B cell (primary cell): Measurements from ENCODE around the gene DLL1. TPM values are rescaled to one million over a fixed set of nuclear protein-coding genes. Genes with fewer than 3 reads are reported as not detected.

Source experiments
- polyA plus RNA-seq: library from polyadenylated mRNA; depleted of rRNA; stranded (reverse); fragments of >200 nt; gene quantifications from 2 replicates; pipeline ENCODE4 v1.2.3, GENCODE V29; 2012
- small RNA-seq: library from RNA; depleted of rRNA; stranded (forward); fragments of <200 nt; gene quantifications from one replicate; pipeline ENCODE3, GENCODE V24; 2012; ENCODE audit warnings: low replicate concordance, low read depth; ENCODE audit not compliant: insufficient read length
- total RNA-seq, 2 donors: library from RNA; stranded (reverse); fragments of 120-200 nt in 1 of 2; gene quantifications; 1 replicate in 1 of 2; 2 replicates in 1 of 2; pipeline versions ENCODE4 v1.2.3 to v1.2.4, GENCODE V29; 2013 to 2022

DLL1 gene
- total and polyA plus RNA-seq, 2 donors (not counting 1 experiment from before 2014, with no cell fraction given), result 1.6 to 6.8 TPM

Small RNAs within 50 kb of the gene (small RNA-seq; reads per million reads assigned to genes)
- not detected for gene MIR4644

Other genes starting within 250 kb of the DLL1 start
- 51.7 and 53.2 TPM in 2 replicates for gene FAM120B, start 15.7 kb upstream of the DLL1 start, total RNA-seq
- 11.0 and 12.5 TPM in 2 replicates for gene FAM120B, start 15.7 kb upstream of the DLL1 start, polyA plus RNA-seq